ENCODE results near the gene STAT5B. TPM values are rescaled to one million over a fixed set of nuclear protein-coding genes. Genes with fewer than 3 reads are reported as not detected.

Gene STAT5B
- total RNA-seq, 1 experiment from 2014 or later: 42.9 TPM

DNA sequence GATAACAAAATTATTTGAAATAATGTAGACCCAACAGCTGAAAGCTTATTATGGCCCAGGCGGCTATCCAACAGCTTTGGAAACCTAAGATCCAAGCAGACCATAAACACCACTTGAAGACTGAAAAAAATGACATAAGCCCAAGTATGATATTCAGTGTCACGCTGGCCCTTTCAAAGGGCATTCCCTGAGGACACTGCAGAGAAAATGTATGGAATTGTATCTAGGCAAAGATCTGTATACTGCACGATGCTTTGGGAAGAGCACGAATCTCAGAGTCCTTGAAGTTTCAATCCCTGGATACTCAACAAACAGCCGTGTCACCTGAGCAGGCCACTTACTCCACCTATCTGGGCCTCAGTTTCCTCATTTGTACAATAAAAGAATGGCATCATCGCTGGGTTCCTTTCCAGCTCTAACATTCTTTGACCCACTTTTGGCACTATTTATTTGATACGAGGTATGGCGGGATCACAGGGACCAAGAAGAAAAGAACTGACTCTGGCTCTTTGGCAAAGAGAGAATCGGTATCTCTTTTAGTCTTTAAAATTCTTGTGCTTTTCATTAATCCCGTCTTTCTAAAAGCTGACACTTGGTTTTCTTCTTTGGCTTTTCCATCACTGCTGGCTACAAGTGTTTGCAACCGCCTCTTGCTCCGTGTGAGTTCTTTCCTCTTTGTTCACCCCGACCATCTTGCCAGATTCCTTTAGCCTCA lies 1.2 kb downstream of the STAT5B start:
- no peak for DNase-seq
- Histone ChIP-seq H2AFZ (ENCODE audit: low read length) (no peak overlapping the region), H4K20me1 (ENCODE audit: control insufficient read depth, insufficient read depth, insufficient read length) (no peaks in the 10 kb centered on the region)

More for the DNA sequence above, 1.2 kb downstream of the STAT5B start:
- no peaks in the 10 kb centered on the region; a peak in 1 of 5 replicates for H3K9me3 Mint-ChIP-seq
- no peak overlapping the region for H4K5ac ChIP-seq (ENCODE audit: insufficient read length, low read depth, low read length)
- H3K79me2 ChIP-seq (ENCODE audit: insufficient read depth, low read length): peaks cover 4% of the 10 kb centered on the region; the same call in 1 of the 2 replicates
- WGBS (ENCODE audit: extremely low coverage, insufficient read length, low lambda C conversion rate): no CpG with 5 or more reads among the region's 13 CpGs
- no peaks in the 10 kb centered on the region for H3K27me3 ChIP-seq (ENCODE audit: insufficient read depth, low read length)
- H2AK5ac ChIP-seq (ENCODE audit: insufficient read length, low read length): no peak overlapping the region
- peak overlapping the region; percentile 91 to 98 (median 93) for H3K27ac Mint-ChIP-seq
- no peaks in the 10 kb centered on the region for H3K9me3 ChIP-seq (ENCODE audit: control insufficient read depth, low read depth, low read length)
- no peak overlapping the region for H4K91ac ChIP-seq (ENCODE audit: insufficient read length, low read depth, low read length)
- H2BK120ac ChIP-seq (ENCODE audit: low read depth, low read length, poor library complexity, severe bottlenecking): no peak overlapping the region
- peak overlapping the region; percentile 90 for H3K4me2 ChIP-seq (ENCODE audit: insufficient read depth, insufficient read length, low read length)
- peak overlapping the region; percentile 59 for H3K18ac ChIP-seq (ENCODE audit: insufficient read length, low read depth, low read length)
- no peak overlapping the region for H3K27ac ChIP-seq (ENCODE audit: insufficient read length, low read depth, low read length)
- peaks cover 4% of the 10 kb centered on the region for H3K27me3 Mint-ChIP-seq (ENCODE audit: low read depth)
- no peak overlapping the region for H3T11ph ChIP-seq (ENCODE audit: low read length)
- peak overlapping the region; percentile 81; the same call in 1 of the 2 replicates for H3K14ac ChIP-seq (ENCODE audit: insufficient read depth, low read length)
- H3K4me1 ChIP-seq (ENCODE audit: insufficient read depth, low read length): peaks cover 9% of the 10 kb centered on the region
- no peak overlapping the region for H2BK5ac ChIP-seq (ENCODE audit: insufficient read length, low read length)
- H3K9ac ChIP-seq (ENCODE audit: extremely low read depth, insufficient read length, low read length): peak overlapping the region; percentile 71
- H3K56ac ChIP-seq (ENCODE audit: insufficient read length, low read depth, low read length): no peak overlapping the region
- peaks cover 44 to 47% of the 10 kb centered on the region in 2 experiments for H3K4me1 Mint-ChIP-seq
- H3K23ac ChIP-seq (ENCODE audit: insufficient read length, low read depth, low read length): no peak overlapping the region
- H4K8ac ChIP-seq (replicated peaks; ENCODE audit: insufficient read length, low read depth, low read length): no peak overlapping the region
- TF ChIP-seq, protein P1, sequence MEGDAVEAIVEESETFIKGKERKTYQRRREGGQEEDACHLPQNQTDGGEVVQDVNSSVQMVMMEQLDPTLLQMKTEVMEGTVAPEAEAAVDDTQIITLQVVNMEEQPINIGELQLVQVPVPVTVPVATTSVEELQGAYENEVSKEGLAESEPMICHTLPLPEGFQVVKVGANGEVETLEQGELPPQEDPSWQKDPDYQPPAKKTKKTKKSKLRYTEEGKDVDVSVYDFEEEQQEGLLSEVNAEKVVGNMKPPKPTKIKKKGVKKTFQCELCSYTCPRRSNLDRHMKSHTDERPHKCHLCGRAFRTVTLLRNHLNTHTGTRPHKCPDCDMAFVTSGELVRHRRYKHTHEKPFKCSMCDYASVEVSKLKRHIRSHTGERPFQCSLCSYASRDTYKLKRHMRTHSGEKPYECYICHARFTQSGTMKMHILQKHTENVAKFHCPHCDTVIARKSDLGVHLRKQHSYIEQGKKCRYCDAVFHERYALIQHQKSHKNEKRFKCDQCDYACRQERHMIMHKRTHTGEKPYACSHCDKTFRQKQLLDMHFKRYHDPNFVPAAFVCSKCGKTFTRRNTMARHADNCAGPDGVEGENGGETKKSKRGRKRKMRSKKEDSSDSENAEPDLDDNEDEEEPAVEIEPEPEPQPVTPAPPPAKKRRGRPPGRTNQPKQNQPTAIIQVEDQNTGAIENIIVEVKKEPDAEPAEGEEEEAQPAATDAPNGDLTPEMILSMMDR (conservative IDR thresholded peaks at IDR 0.05): no peak
- H3K79me1 ChIP-seq (ENCODE audit: insufficient read depth, low read depth, low read length, poor library complexity, severe bottlenecking): peaks cover 3% of the 10 kb centered on the region
- H3K4me3 Mint-ChIP-seq: peak overlapping the region; percentile 90 to 94
- H3K23me2 ChIP-seq (ENCODE audit: insufficient read length, low read depth, low read length, poor library complexity, severe bottlenecking): peaks cover 12% of the 10 kb centered on the region
- H2BK20ac ChIP-seq (ENCODE audit: low read depth, low read length, poor library complexity, severe bottlenecking): no peak overlapping the region
- H3K36me3 Mint-ChIP-seq (ENCODE audit: insufficient read depth in 1 of 3, low read depth in 3 of 3): no peaks in the 10 kb centered on the region; a peak in 2 of 7 replicates
- H2BK15ac ChIP-seq (ENCODE audit: low read depth, low read length): no peak overlapping the region
- H3K4ac ChIP-seq (ENCODE audit: low read depth, low read length): no peak overlapping the region; the same call in 1 of the 2 replicates
- H2BK12ac ChIP-seq (ENCODE audit: insufficient read length, low read depth, low read length): no peak overlapping the region

Measured in H9 (cell line).